IMR-90 (cell line): Measurements from ENCODE around the gene CHRNA7. TPM values are rescaled to one million over a fixed set of nuclear protein-coding genes. Genes with fewer than 3 reads are reported as not detected.

Source experiments
- ATAC-seq: fragments of 200-7000 bp; cut with Tn5 transposase; 2 replicates; pipeline ENCODE4 v1.9.1; 2020; ENCODE audit warnings: low read depth, mild to moderate bottlenecking, moderate library complexity
- BruUV-seq: library from RNA; stranded (reverse); fragments of 400-500 nt; replicated peaks from 2 replicates; lab custom pipeline; 2021; lab: Mats Ljungman, UMichigan
- CTCF ChIA-PET: fragments of 300-600 bp; formaldehyde crosslinking; extraction: SDS; loops from one replicate; lab custom pipeline; 2021; ENCODE audit warnings: antibody characterized with exemption; lab: Yijun Ruan, JAX
- POLR2A ChIA-PET: fragments of 300-600 bp; sonication (Branson Sonifier 250); formaldehyde crosslinking; loops from one replicate; lab custom pipeline; 2022; ENCODE audit warnings: antibody characterized with exemption; ENCODE audit not compliant: unreplicated experiment; lab: Charles Lee
- DNase-seq: peaks from one replicate; pipeline ENCODE4 v3.0.0; 2013
- H2AFZ ChIP-seq: replicated peaks from 2 replicates; pipeline ENCODE3; 2013; ENCODE audit warnings: low read length, mild to moderate bottlenecking; ENCODE audit not compliant: poor library complexity
- H2AK5ac ChIP-seq: 2 replicates; pipeline ENCODE4 v1.6.1; 2013; ENCODE audit warnings: low read depth, low read length, inconsistent platforms
- H2AK9ac ChIP-seq: replicated peaks from 2 replicates; pipeline ENCODE3; 2013; ENCODE audit warnings: mild to moderate bottlenecking, low read depth, low read length, moderate library complexity; ENCODE audit not compliant: poor library complexity
- H2BK120ac ChIP-seq: 2 replicates; pipeline ENCODE4 v1.6.1; 2013; ENCODE audit warnings: low read depth, low read length, inconsistent platforms
- H2BK15ac ChIP-seq: 3 replicates; pipeline ENCODE4 v1.6.1; 2013; ENCODE audit warnings: low read depth, low read length, inconsistent platforms
- H2BK20ac ChIP-seq: 2 replicates; pipeline ENCODE4 v1.6.1; 2013; ENCODE audit warnings: low read depth, mild to moderate bottlenecking, inconsistent platforms, low read length, moderate library complexity
- H2BK5ac ChIP-seq: 2 replicates; pipeline ENCODE4 v1.6.1; 2013; ENCODE audit warnings: mild to moderate bottlenecking, low read depth, low read length, inconsistent platforms; ENCODE audit not compliant: poor library complexity, severe bottlenecking
- H3K14ac ChIP-seq: replicated peaks from 2 replicates; pipeline ENCODE4 v1.6.1; 2013; ENCODE audit warnings: low read depth, low read length, inconsistent platforms
- H3K18ac ChIP-seq: 2 replicates; pipeline ENCODE4 v1.6.1; 2013; ENCODE audit warnings: low read depth, low read length, control low read depth
- H3K23ac ChIP-seq: 2 replicates; pipeline ENCODE4 v1.6.1; 2013; ENCODE audit warnings: low read depth, low read length, inconsistent platforms
- H3K27ac ChIP-seq: 2 replicates; pipeline ENCODE4 v1.5.1; 2013; ENCODE audit warnings: mild to moderate bottlenecking, control low read depth, low read length; ENCODE audit not compliant: insufficient read depth
- H3K27me3 ChIP-seq: 2 replicates; pipeline ENCODE4 v1.6.1; 2013; ENCODE audit warnings: low read length; ENCODE audit not compliant: control insufficient read depth, insufficient read depth
- H3K36me3 ChIP-seq: 2 replicates; pipeline ENCODE4 v1.6.1; 2013; ENCODE audit warnings: low read length, mixed read lengths; ENCODE audit not compliant: control insufficient read depth, insufficient read depth
- H3K4ac ChIP-seq: 2 replicates; pipeline ENCODE4 v1.6.1; 2013; ENCODE audit warnings: low read depth, low read length, inconsistent platforms
- H3K4me1 ChIP-seq: 2 replicates; pipeline ENCODE4 v1.6.1; 2013; ENCODE audit warnings: low read length, mixed read lengths; ENCODE audit not compliant: control insufficient read depth, insufficient read depth
- H3K4me2 ChIP-seq: 2 replicates; pipeline ENCODE4 v1.6.1; 2013; ENCODE audit warnings: low read depth, mild to moderate bottlenecking, control low read depth, low read length, moderate library complexity
- H3K4me3 ChIP-seq: 2 replicates; pipeline ENCODE4 v1.5.1; 2013; ENCODE audit warnings: low read depth, mild to moderate bottlenecking, control low read depth, low read length, moderate library complexity; ENCODE audit not compliant: insufficient read depth
- H3K56ac ChIP-seq: 2 replicates; pipeline ENCODE4 v1.6.1; 2013; ENCODE audit warnings: low read length, inconsistent platforms; ENCODE audit not compliant: insufficient read depth; ENCODE audit errors: extremely low read depth
- H3K79me1 ChIP-seq, 2 experiments: 2 replicates each; pipeline ENCODE4 v1.6.1; 2013; ENCODE audit warnings: low read length in 2 of 2, inconsistent platforms in 1 of 2, low read depth in 1 of 2
- H3K9ac ChIP-seq: 2 replicates; pipeline ENCODE4 v1.6.1; 2013; ENCODE audit warnings: low read depth, low read length, control low read depth
- H3K9me1 ChIP-seq: 2 replicates; pipeline ENCODE4 v1.6.1; 2013; ENCODE audit warnings: low read length, inconsistent platforms; ENCODE audit not compliant: insufficient read depth
- H3K9me3 ChIP-seq: 2 replicates; pipeline ENCODE4 v1.6.1; 2013; ENCODE audit warnings: low read length; ENCODE audit not compliant: control insufficient read depth, insufficient read depth
- H4K20me1 ChIP-seq: 2 replicates; pipeline ENCODE4 v1.6.1; 2013; ENCODE audit warnings: low read length, inconsistent platforms; ENCODE audit not compliant: insufficient read depth
- H4K5ac ChIP-seq: 2 replicates; pipeline ENCODE4 v1.6.1; 2013; ENCODE audit warnings: mild to moderate bottlenecking, low read depth, low read length, control low read depth
- H4K8ac ChIP-seq, 2 experiments: 2 replicates each; pipeline ENCODE4 v1.6.1; 2013; ENCODE audit warnings: low read depth in 2 of 2, low read length in 2 of 2, control low read depth in 1 of 2, inconsistent platforms in 1 of 2
- H4K91ac ChIP-seq: 2 replicates; pipeline ENCODE4 v1.6.1; 2013; ENCODE audit warnings: low read depth, low read length, inconsistent platforms; ENCODE audit not compliant: insufficient read depth
- BHLHE40 ChIP-seq: fragments of 150-350 bp; IDR thresholded peaks from 2 replicates; pipeline ENCODE4 v1.6.1; 2016; ENCODE audit warnings: mild to moderate bottlenecking, low read depth, low read length
- CHD1 ChIP-seq: IDR thresholded peaks from 2 replicates; pipeline ENCODE4 v1.6.1; 2012; ENCODE audit warnings: low read depth, low read length, improper control_type of control experiment
- CTCF ChIP-seq: conservative IDR thresholded peaks from 2 replicates; pipeline ENCODE4 v1.5.1; 2012; ENCODE audit warnings: mild to moderate bottlenecking, low read depth, low read length, improper control_type of control experiment
- ELK1 ChIP-seq: fragments of 150-350 bp; IDR thresholded peaks from 2 replicates; pipeline ENCODE4 v1.6.1; 2016; ENCODE audit warnings: low read depth, mild to moderate bottlenecking, low read length, moderate library complexity, borderline replicate concordance
- FOS ChIP-seq: fragments of 150-350 bp; IDR thresholded peaks from 2 replicates; pipeline ENCODE4 v1.6.1; 2016; ENCODE audit warnings: low read depth, low read length
- MAZ ChIP-seq: IDR thresholded peaks from 2 replicates; pipeline ENCODE4 v1.6.1; 2012; ENCODE audit warnings: low read depth, mild to moderate bottlenecking, low read length, improper control_type of control experiment, moderate library complexity, borderline replicate concordance
- MXI1 ChIP-seq: IDR thresholded peaks from 2 replicates; pipeline ENCODE4 v1.6.1; 2012; ENCODE audit warnings: low read depth, mild to moderate bottlenecking, low read length, moderate library complexity, borderline replicate concordance
- NFE2L2 ChIP-seq: fragments of 150-350 bp; IDR thresholded peaks from 2 replicates; pipeline ENCODE4 v1.6.1; 2016; ENCODE audit warnings: low read depth, mild to moderate bottlenecking, low read length
- POLR2A ChIP-seq: IDR thresholded peaks from 2 replicates; pipeline ENCODE4 v1.6.1; 2012; ENCODE audit warnings: mild to moderate bottlenecking, low read depth, low read length
- RAD21 ChIP-seq: IDR thresholded peaks from 2 replicates; pipeline ENCODE4 v1.6.1; 2012; ENCODE audit warnings: low read length, improper control_type of control experiment
- RCOR1 ChIP-seq: IDR thresholded peaks from 2 replicates; pipeline ENCODE4 v1.6.1; 2012; ENCODE audit warnings: mild to moderate bottlenecking, low read length, improper control_type of control experiment; ENCODE audit not compliant: insufficient replicate concordance
- SMC3 ChIP-seq: fragments of 150-350 bp; IDR thresholded peaks from 2 replicates; pipeline ENCODE4 v1.6.1; 2016; ENCODE audit warnings: low read depth, mild to moderate bottlenecking, antibody characterized with exemption, low read length, moderate library complexity
- USF2 ChIP-seq: fragments of 150-350 bp; IDR thresholded peaks from 2 replicates; pipeline ENCODE4 v1.6.1; 2017; ENCODE audit warnings: mild to moderate bottlenecking, antibody characterized with exemption, low read length, low read depth
- WGBS, 2 experiments: methylation state at CpG; one replicate each; pipeline versions ENCODE4 v1.1.5 to v1.1.7; 2013; ENCODE audit warnings: missing lambda C conversion rate in 2 of 2; ENCODE audit not compliant: insufficient read length in 1 of 2; ENCODE audit errors: extremely low coverage in 2 of 2; 5-methylcytosine and 5-hydroxymethylcytosine counted together
- dilution Hi-C: fragments of 300-500 bp; cut with HindIII; formaldehyde crosslinking; loops from one replicate; pipeline ENCODE4 v1.14.3; 2018; ENCODE audit warnings: low sequenced_read_pairs; ENCODE audit not compliant: unreplicated experiment
- in situ Hi-C: fragments of 300-500 bp; cut with MboI; formaldehyde crosslinking; loops from 3 replicates; pipeline ENCODE4 v1.14.3; 2019; ENCODE audit warnings: low sequenced_read_pairs, inconsistent platforms, mixed read lengths
- intact Hi-C: fragments of 100-400 bp; cut with micrococcal nuclease; formaldehyde crosslinking; loops from 2 replicates; pipeline ENCODE4 v1.10.0; 2022
- polyA plus RNA-seq, 3 experiments: library from polyadenylated mRNA; depleted of rRNA; stranded (reverse); fragments of >200 nt; gene quantifications; 2 replicates each; pipeline ENCODE4 v1.2.3, GENCODE V29; 2012; ENCODE audit warnings: low replicate concordance in 1 of 3
- total RNA-seq: library from RNA; depleted of rRNA; stranded (reverse); fragments of >200 nt; gene quantifications from 2 replicates; pipeline ENCODE4 v1.2.3, GENCODE V29; 2012

Gene CHRNA7
- total and polyA plus RNA-seq, 2 of the 4 experiments (the other 2 are of a cell fraction) = 0.10 TPM; not detected in 1

- Histone ChIP-seq H2BK120ac (no peak overlapping the region), H3K27me3 (no peaks in the 10 kb centered on the region), H2AFZ (no peak overlapping the region), H4K91ac (no peak overlapping the region), H3K79me1 (no peaks in the 10 kb centered on the region), H2AK9ac (no peak overlapping the region), H2BK20ac (no peak overlapping the region), H3K9me3 (peaks cover 5% of the 10 kb centered on the region; the same call in 1 of the 2 replicates), H3K36me3 (no peaks in the 10 kb centered on the region), H4K5ac (no peak overlapping the region), H2AK5ac (no peak overlapping the region), H2BK5ac (no peak overlapping the region), H3K4me2 (no peak overlapping the region), H3K14ac (no peak overlapping the region), H3K18ac (no peak overlapping the region), H4K8ac (no peak overlapping the region), H3K23ac (no peak overlapping the region), H3K4me1 (no peaks in the 10 kb centered on the region), H3K9me1 (no peaks in the 10 kb centered on the region), H3K9ac (no peak overlapping the region), H3K4me3 (no peak overlapping the region), H3K4ac (no peak overlapping the region), H4K20me1 (no peaks in the 10 kb centered on the region), H2BK15ac (no peak overlapping the region), H3K27ac (no peak overlapping the region), H3K56ac (no peak overlapping the region)
- no TSS peak for BruUV-seq
- no peak for TF ChIP-seq RCOR1
- TF ChIP-seq FOS = no peak
- TF ChIP-seq CHD1 = no peak
- TF ChIP-seq POLR2A = no peak
- TF ChIP-seq CTCF = no peak
- no peak for TF ChIP-seq USF2
- TF ChIP-seq RAD21 = no peak
- no peak for TF ChIP-seq BHLHE40
- no peak for TF ChIP-seq ELK1
- TF ChIP-seq SMC3 = no peak
- TF ChIP-seq MAZ = no peak
- TF ChIP-seq NFE2L2 = no peak
- TF ChIP-seq MXI1 = no peak
- no CpG with 5 or more reads among the region's 1 CpG for WGBS, 2 experiments
- ChIA-PET POLR2A (no interaction called here), CTCF (no interaction called here)
- intact Hi-C loops (no loop called here), in situ Hi-C loops (no loop called here), dilution Hi-C loops (no loop called here)
- no peak for DNase-seq
- no peak for ATAC-seq
Observed at GRCh38 chr15:32067115-32067514, 36.8 kb downstream of the CHRNA7 start.
